K562 (cell line): ENCODE data around the gene GPAT3. TPM values are rescaled to one million over a fixed set of nuclear protein-coding genes. Genes with fewer than 3 reads are reported as not detected.

ENCODE experiments used
- CBFA2T2 ChIP-seq: fragments of 450-650 bp; conservative IDR thresholded peaks from 2 replicates; pipeline ENCODE4 v1.6.1; 2017; ENCODE audit warnings: mild to moderate bottlenecking
- FOXA1 ChIP-seq: fragments of 450-650 bp; IDR thresholded peaks from 2 replicates; pipeline ENCODE4 v1.6.1; 2016; ENCODE audit warnings: mild to moderate bottlenecking, borderline replicate concordance
- HDAC1 ChIP-seq, 2 experiments: fragments of 450-650 bp; IDR thresholded peaks; 2 replicates each; pipeline ENCODE4 v1.6.1; 2016 to 2017; ENCODE audit warnings: inconsistent platforms in 1 of 2, mild to moderate bottlenecking in 1 of 2, moderate library complexity in 1 of 2
- RBM17 ChIP-seq: fragments of 200-400 bp; formaldehyde crosslinking; IDR thresholded peaks from 2 replicates; pipeline ENCODE4 v1.6.1; 2017; ENCODE audit warnings: low read depth, mild to moderate bottlenecking, low read length, borderline replicate concordance
- RNF2 ChIP-seq: sonication (generic); IDR thresholded peaks from 2 replicates; pipeline ENCODE4 v1.6.1; 2016
- SMARCE1 ChIP-seq: fragments of 450-650 bp; IDR thresholded peaks from 2 replicates; pipeline ENCODE4 v1.7.1; 2016; ENCODE audit warnings: mild to moderate bottlenecking
- polyA plus RNA-seq, 8 experiments: library from polyadenylated mRNA; depleted of rRNA in 4 of 8; stranded (reverse) in 5 of 8; unstranded in 3 of 8; fragments of >200 nt; fragmentation: Nextera tagmentation in 2 of 8; fragmentation: Illumina TruSeq in 1 of 8; extraction: Ambion mirVana in 2 of 8; extraction: Trizol in 1 of 8; gene quantifications; 2 replicates each; pipeline versions ENCODE4 v1.2.1 to v1.2.3, GENCODE V29; 2011 to 2014; ENCODE audit warnings: inconsistent platforms in 1 of 8, missing spikeins in 1 of 8
- total RNA-seq, 7 experiments: library from RNA; depleted of rRNA in 6 of 7; stranded (reverse); fragments of >200 nt in 6 of 7; fragmentation: Illumina TruSeq in 2 of 7; extraction: Trizol in 2 of 7; gene quantifications; 2 replicates each; pipeline versions ENCODE4 v1.2.1 to v1.2.3, GENCODE V29; 2011 to 2021; ENCODE audit warnings: low replicate concordance in 1 of 7
- TF ChIP-seq, protein P1 (sequence below), 2 experiments: fragments of 450-650 bp; IDR thresholded peaks; 2 replicates each; pipeline ENCODE4 v1.6.1; 2016; ENCODE audit warnings: mild to moderate bottlenecking in 2 of 2, borderline replicate concordance in 1 of 2, low read depth in 1 of 2, moderate library complexity in 1 of 2

GPAT3 gene
- total and polyA plus RNA-seq, 9 of the 15 experiments (the other 6 are each of a cell fraction or from before 2014, with no cell fraction given), result 4.1 to 16.1 (median 13.1) TPM

DNA sequence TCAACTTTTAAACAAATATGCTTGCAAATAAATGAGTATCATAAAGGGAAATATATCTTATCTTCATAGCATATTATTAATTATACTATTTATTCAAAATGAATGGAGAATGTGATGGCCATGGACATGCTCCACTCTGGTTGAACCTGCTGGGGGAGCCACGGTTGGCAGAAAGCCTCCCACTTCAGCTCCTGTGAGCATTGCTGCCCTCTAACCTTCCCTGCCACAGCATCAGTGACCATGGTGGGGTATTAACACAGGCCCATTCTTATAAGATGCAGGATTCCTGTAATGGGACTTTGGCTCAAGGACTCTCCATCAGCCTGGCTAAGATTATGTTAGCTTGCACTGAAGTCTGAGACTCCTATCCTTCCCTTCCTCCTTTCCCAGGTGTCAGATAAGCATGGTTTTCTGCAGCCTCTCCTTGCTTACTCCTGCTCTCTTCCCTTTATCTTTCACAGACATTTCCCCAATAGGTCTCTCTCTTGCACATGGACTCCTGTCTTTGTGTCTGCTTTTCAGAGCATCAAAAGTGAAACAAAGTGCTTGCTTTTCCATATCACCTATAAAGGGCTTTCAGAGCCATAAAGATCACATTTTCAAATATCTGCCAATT, 46.1 kb upstream of the GPAT3 start (continued):
- TF ChIP-seq, protein P1, sequence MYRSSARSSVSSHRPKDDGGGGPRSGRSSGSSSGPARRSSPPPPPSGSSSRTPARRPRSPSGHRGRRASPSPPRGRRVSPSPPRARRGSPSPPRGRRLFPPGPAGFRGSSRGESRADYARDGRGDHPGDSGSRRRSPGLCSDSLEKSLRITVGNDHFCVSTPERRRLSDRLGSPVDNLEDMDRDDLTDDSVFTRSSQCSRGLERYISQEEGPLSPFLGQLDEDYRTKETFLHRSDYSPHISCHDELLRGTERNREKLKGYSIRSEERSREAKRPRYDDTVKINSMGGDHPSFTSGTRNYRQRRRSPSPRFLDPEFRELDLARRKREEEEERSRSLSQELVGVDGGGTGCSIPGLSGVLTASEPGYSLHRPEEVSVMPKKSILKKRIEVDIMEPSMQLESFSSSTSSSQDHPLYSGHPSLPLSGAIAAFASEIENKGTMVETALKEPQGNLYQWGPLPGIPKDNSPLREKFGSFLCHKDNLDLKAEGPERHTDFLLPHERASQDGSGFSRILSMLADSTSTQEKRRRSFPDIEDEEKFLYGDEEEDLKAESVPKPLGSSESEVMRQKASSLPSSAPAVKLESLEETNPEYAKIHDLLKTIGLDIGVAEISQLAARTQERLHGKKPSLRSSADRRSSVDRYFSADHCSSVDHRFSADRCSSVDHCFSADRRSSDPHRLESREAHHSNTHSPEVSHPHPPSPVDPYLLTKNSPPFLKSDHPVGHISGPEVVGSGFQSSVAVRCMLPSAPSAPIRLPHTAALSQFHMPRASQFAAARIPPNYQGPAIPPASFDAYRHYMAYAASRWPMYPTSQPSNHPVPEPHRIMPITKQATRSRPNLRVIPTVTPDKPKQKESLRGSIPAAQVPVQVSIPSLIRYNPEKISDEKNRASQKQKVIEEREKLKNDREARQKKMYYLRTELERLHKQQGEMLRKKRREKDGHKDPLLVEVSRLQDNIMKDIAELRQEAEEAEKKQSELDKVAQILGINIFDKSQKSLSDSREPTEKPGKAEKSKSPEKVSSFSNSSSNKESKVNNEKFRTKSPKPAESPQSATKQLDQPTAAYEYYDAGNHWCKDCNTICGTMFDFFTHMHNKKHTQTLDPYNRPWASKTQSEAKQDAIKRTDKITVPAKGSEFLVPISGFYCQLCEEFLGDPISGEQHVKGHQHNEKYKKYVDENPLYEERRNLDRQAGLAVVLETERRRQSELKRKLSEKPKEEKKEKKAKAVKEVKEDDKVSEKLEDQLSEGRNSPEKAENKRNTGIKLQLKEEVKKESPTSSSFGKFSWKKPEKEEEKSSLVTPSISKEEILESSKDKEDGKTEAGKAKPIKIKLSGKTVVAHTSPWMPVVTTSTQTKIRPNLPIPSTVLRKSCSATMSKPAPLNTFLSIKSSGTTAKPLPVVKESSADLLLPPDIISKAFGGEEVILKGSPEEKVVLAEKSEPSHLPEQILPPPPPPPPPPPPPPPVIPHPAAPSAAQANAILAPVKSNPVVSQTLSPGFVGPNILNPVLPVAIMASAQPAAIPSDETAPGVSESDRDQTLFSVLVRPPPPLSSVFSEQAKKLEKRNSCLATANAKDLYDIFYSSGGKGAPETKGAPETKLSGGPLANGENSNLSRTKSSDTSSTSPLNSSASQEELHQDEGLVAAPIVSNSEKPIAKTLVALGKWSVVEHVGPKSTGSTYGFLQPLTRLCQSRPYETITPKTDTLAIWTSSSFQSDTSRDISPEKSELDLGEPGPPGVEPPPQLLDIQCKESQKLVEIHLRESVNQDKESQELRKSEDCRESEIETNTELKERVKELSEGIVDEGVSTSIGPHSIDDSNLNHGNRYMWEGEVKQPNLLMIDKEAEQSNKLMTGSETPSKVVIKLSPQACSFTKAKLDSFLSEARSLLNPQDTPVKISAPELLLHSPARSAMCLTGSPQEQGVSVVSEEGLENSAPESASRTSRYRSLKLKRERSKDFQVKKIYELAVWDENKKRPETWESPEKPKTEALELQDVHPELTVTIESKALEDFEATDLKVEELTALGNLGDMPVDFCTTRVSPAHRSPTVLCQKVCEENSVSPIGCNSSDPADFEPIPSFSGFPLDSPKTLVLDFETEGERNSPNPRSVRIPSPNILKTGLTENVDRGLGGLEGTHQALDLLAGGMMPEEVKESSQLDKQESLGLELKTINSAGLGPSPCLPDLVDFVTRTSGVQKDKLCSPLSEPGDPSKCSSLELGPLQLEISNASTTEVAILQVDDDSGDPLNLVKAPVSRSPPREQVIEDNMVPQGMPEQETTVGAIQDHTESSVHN (IDR thresholded peaks at IDR 0.05; ENCODE audit: borderline replicate concordance in 1 of 2, low read depth in 1 of 2), result no peak
- TF ChIP-seq RBM17 (no peak), RNF2 (no peak), SMARCE1 (peak; percentile 78; the same call in 1 of the 2 replicates), FOXA1 (no peak), HDAC1 (IDR thresholded peaks at IDR 0.05) (peak in 1 of 2 experiments; percentile 85; a peak in 2 of 4 replicates), CBFA2T2 (peak; percentile 93)
- TF ChIP-seq, all 486 proteins: peak for 61
